HL-60 (cell line): Measurements from ENCODE around the gene IL1A.
"Not testable (repeated sequence)": the region's sequence is repeated elsewhere in the genome, so short reads cannot be mapped to it uniquely, and the experiment has no call there.

Experiments
- DNase-seq, 2 experiments: peaks; one replicate each; pipeline ENCODE4 v3.0.0-alpha.2; 2010 to 2020; ENCODE audit warnings: low read depth in 1 of 2, low spot score in 1 of 2
- H3K27ac ChIP-seq: fragments of 250-450 bp; sonication (Bioruptor Pico); replicated peaks from 2 replicates; pipeline ENCODE4 v1.5.1; 2020; ENCODE audit warnings: mild to moderate bottlenecking, moderate library complexity
- H3K27me3 ChIP-seq: fragments of 250-450 bp; sonication (Bioruptor Pico); 2 replicates; pipeline ENCODE4 v1.5.1; 2021; ENCODE audit warnings: mild to moderate bottlenecking, moderate library complexity; ENCODE audit not compliant: insufficient read depth, poor library complexity, severe bottlenecking
- H3K4me3 ChIP-seq: replicated peaks from 2 replicates; pipeline ENCODE4 v1.5.1; 2011; ENCODE audit warnings: mild to moderate bottlenecking, control low read depth, low read length; ENCODE audit not compliant: insufficient read depth
- GABPA ChIP-seq: IDR thresholded peaks from 2 replicates; pipeline ENCODE4 v1.6.1; 2012; ENCODE audit warnings: low read depth
- POLR2AphosphoS5 ChIP-seq: IDR thresholded peaks from 2 replicates; pipeline ENCODE4 v1.6.1; 2012; ENCODE audit warnings: low read depth
- REST ChIP-seq: IDR thresholded peaks from 2 replicates; pipeline ENCODE4 v1.6.1; 2012; ENCODE audit warnings: low read depth; ENCODE audit not compliant: insufficient replicate concordance
- SPI1 ChIP-seq: IDR thresholded peaks from 2 replicates; pipeline ENCODE4 v1.6.1; 2012; ENCODE audit warnings: low read depth, mild to moderate bottlenecking, borderline replicate concordance
- long read RNA-seq: library from polyadenylated mRNA; unstranded; transcript quantifications from one replicate; pipeline ENCODE4 v2.0.0, GENCODE V29; 2020
- TF ChIP-seq, protein P1 (sequence below): IDR thresholded peaks from one replicate; pipeline ENCODE4 v1.5.1; 2011; ENCODE audit warnings: low read length, control low read depth, inconsistent platforms; ENCODE audit not compliant: insufficient read depth

The IL1A gene
- long read RNA-seq = 0 reads

DNA sequence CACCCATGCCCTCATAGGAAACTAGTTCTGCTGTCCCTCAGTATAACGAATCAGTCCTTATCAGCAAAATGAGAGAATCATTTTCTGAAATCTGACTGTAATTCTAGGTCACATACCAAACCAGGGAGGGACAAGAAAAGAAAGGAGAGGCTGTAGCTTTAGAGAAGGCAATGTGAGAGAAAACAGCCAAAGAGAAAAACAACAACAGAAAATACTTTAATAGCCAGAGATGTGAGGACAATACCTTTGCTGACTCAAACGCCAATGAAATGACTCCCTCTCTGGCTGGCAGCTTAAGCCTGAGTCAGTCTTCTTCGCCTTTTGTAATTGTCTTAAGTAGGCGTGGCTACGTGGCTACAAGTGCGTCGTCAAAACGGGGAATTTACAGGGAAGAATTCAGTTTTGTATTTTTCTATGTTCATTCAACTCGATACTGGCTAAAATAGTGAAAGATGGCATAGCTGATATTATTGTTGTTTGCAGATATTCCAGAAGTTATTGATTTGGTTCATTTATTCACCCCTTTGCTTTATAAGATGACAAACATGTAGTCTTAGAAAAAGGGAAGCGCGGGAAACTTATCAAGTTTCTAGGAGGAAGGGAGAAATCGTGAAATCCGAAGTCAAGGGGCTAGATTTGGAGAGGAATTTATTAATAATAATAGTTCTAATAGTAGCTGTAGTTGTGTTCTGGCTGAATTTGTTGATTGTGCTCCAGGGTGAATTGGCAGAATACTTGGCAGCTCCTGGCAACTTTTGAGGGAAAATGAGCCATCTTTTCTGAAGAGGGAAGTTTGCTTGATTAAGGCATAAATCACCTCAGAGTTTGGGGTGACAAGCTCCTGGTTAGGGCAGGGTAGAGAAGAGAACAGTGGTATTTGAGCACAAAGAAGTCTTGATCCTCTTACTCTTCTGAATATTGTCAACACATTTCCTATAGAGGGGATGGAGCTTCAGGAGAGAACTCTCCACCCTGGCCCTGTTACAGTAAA is at the start of gene IL1A:
Gene IL1A (minus strand): TSS at position 295 of the 991 bp plus-strand sequence. CDS start 723 bp downstream, outside the sequence.
- Histone ChIP-seq H3K27me3 (no peaks in the 10 kb centered on the region), H3K27ac (peak within 1 kb of the TSS; percentile 7), H3K4me3 (no peak within 1 kb of the TSS; the same call in 1 of the 2 replicates)
- peak; percentile 43 to 62 for DNase-seq
- no peak for TF ChIP-seq REST
- TF ChIP-seq GABPA = no peak
- peak; percentile 82 for TF ChIP-seq SPI1
- TF ChIP-seq POLR2AphosphoS5 = no peak

DNA sequence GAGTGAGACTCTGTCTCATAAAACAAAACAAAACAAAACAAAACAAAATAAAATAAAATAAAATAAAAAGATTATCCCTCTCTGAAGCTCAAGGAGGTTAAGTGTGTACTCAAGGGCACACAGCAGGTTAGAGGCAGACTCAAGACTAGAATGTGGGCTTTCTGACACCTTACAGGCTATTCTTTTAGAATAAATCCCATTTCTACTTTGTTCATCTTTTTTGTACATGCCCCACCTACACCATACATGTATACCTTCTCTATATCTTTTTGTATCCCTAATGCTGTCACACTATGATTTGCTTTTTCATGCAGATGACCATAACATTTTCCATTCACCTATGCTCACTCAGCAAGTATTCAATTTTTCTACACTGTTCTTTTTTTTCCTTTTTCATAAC is 49.7 kb upstream of the IL1A start:
- Histone ChIP-seq H3K27ac (no peak overlapping the region), H3K27me3 (no peaks in the 10 kb centered on the region), H3K4me3 (no peak overlapping the region)
- TF ChIP-seq, protein P1, sequence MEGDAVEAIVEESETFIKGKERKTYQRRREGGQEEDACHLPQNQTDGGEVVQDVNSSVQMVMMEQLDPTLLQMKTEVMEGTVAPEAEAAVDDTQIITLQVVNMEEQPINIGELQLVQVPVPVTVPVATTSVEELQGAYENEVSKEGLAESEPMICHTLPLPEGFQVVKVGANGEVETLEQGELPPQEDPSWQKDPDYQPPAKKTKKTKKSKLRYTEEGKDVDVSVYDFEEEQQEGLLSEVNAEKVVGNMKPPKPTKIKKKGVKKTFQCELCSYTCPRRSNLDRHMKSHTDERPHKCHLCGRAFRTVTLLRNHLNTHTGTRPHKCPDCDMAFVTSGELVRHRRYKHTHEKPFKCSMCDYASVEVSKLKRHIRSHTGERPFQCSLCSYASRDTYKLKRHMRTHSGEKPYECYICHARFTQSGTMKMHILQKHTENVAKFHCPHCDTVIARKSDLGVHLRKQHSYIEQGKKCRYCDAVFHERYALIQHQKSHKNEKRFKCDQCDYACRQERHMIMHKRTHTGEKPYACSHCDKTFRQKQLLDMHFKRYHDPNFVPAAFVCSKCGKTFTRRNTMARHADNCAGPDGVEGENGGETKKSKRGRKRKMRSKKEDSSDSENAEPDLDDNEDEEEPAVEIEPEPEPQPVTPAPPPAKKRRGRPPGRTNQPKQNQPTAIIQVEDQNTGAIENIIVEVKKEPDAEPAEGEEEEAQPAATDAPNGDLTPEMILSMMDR = no peak
- no peak for TF ChIP-seq POLR2AphosphoS5
- no peak for DNase-seq

- not testable (repeated sequence) for H3K4me3 ChIP-seq, DNase-seq, H3K27ac ChIP-seq, H3K27me3 ChIP-seq
These were observed 49.3 kb upstream of the IL1A start for GRCh38 chr2:112833639-112833931.

DNA sequence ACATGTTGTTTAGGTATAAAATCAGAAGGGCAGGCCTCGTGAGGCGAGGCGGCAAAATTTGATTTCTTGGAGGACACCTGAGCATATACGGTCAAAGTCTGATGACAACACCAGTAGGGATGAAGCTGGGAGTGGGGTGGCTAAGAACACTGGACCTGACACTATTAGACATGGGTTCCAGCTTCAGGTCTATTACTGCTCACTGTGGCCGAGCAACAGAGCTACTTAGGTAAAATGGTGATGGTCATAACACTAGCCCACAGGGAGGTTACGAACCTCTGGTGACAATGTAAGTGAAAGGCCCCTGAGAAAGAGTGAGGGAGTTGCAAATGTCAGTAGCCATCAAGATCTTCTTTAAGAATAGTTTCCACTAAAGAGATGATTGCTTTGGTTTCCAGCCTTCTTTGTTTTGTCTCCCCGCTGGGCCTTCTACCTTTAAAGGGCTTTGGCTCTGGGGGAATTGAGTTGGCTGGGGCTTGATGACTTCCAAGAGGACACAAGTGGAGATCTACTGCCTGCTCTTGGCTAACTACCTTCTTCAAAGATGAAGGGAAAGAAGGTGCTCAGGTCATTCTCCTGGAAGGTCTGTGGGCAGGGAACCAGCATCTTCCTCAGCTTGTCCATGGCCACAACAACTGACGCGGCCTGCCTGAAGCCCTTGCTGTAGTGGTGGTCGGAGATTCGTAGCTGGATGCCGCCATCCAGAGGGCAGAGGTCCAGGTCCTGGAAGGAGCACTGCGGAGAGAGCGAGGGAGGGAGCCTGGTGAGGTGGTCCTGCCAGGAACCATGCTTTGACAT is 48.7 kb upstream of the IL1A start:
- no peak overlapping the region for H3K27ac ChIP-seq
- TF ChIP-seq GABPA (no peak), REST (no peak), SPI1 (no peak), POLR2AphosphoS5 (no peak)
- TF ChIP-seq, protein P1 = no peak

More for the DNA sequence above, 48.7 kb upstream of the IL1A start:
- no peak for DNase-seq
- Histone ChIP-seq H3K27me3 (no peaks in the 10 kb centered on the region), H3K4me3 (no peak overlapping the region)
